Hepatocyte (in vitro differentiated cells): ENCODE results near the gene CAMKK1.

Experiments used
- CTCF ChIP-seq: fragments of 200-600 bp; sonication (generic); IDR thresholded peaks from 2 replicates; pipeline ENCODE4 v1.5.1; 2016; ENCODE audit warnings: antibody characterized with exemption, mild to moderate bottlenecking; ENCODE audit not compliant: poor library complexity
- EZH2phosphoT487 ChIP-seq: fragments of 200-600 bp; sonication (generic); IDR thresholded peaks from one replicate; pipeline ENCODE4 v1.6.1; 2018; ENCODE audit warnings: antibody characterized with exemption, mild to moderate bottlenecking, low read depth, moderate library complexity; ENCODE audit not compliant: unreplicated experiment, severe bottlenecking

- TF ChIP-seq CTCF (no peak), EZH2phosphoT487 (no peak)
Observed at GRCh38 chr17:3879591-3880417, 13.0 kb downstream of the CAMKK1 start.
